Measurements from ENCODE around the gene SP1.

GRCh38 chr12:53343449-53343848, 36.5 kb upstream of the SP1 start:
- no peak for TF ChIP-seq CTCF (IDR thresholded peaks at IDR 0.05; ENCODE audit: low read length)
- TF ChIP-seq EZH2 (IDR thresholded peaks at IDR 0.05; ENCODE audit: borderline replicate concordance, low read length), result no peak
